ENCODE results near the gene ZNF474. TPM values are rescaled to one million over a fixed set of nuclear protein-coding genes. Genes with fewer than 3 reads are reported as not detected.
A peak's percentile ranks its signal among the peaks of the same experiment; 100 is the strongest.

ZNF474 gene
- total and polyA plus RNA-seq, 7 donors: 0.05 to 0.77 (median 0.16) TPM; not detected in 2

DNA sequence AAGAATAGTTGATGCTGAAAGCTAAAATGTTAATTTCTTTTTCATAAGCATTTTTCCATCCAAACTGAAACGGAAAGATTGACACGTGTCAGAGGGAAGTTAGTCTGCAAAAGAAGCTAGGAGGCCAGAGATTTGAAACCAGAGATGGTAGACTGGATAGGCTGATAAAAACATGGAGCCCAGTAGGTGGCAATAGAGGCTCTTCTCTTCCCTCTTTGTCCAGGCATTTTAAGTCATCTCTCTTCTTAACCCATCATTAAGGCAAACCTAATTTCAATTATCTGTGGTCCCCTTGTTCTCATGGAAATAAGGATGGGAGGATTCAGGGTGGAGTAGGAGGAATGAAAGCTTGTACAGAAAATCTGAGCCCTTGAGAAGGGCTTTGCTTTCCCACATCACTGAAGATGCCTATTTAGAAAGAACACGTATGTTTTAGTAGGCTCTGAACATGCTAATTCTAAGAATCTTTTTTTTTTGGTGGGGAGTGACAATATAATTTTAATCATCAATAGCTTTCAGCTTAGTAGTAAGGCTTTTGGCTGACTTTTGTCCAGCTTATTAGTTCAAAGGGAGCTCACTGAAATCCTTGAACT is 66.6 kb downstream of the ZNF474 start:
- Histone ChIP-seq H3K27ac (no peak overlapping the region), H3K9me3 (no peaks in the 10 kb centered on the region), H3K27me3 (ENCODE audit: insufficient read depth in 3 of 3, low read length in 2 of 3) (peaks cover 0 to 3% (median 0%) of the 10 kb centered on the region in 3 donors), H3K4me1 (no peaks in the 10 kb centered on the region), H3K4me3 (no peak overlapping the region), H3K36me3 (ENCODE audit: insufficient read depth in 1 of 2, low read depth in 1 of 2) (no peaks in the 10 kb centered on the region)
- TF ChIP-seq, protein P1, sequence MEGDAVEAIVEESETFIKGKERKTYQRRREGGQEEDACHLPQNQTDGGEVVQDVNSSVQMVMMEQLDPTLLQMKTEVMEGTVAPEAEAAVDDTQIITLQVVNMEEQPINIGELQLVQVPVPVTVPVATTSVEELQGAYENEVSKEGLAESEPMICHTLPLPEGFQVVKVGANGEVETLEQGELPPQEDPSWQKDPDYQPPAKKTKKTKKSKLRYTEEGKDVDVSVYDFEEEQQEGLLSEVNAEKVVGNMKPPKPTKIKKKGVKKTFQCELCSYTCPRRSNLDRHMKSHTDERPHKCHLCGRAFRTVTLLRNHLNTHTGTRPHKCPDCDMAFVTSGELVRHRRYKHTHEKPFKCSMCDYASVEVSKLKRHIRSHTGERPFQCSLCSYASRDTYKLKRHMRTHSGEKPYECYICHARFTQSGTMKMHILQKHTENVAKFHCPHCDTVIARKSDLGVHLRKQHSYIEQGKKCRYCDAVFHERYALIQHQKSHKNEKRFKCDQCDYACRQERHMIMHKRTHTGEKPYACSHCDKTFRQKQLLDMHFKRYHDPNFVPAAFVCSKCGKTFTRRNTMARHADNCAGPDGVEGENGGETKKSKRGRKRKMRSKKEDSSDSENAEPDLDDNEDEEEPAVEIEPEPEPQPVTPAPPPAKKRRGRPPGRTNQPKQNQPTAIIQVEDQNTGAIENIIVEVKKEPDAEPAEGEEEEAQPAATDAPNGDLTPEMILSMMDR (IDR thresholded peaks at IDR 0.05): peak; percentile 40
- ATAC-seq (no peak), DNase-seq (no peak)
- intact Hi-C loops (cut with DNase I): loop anchor here in 1 of 2 donors (10.0 kb wide), 1 partner anchor 219 kb away; no protein-coding TSS in a partner anchor
- WGBS, 3 donors: 22 to 26% (median 25%) methylated on average over 3 of the region's 3 CpGs

DNA sequence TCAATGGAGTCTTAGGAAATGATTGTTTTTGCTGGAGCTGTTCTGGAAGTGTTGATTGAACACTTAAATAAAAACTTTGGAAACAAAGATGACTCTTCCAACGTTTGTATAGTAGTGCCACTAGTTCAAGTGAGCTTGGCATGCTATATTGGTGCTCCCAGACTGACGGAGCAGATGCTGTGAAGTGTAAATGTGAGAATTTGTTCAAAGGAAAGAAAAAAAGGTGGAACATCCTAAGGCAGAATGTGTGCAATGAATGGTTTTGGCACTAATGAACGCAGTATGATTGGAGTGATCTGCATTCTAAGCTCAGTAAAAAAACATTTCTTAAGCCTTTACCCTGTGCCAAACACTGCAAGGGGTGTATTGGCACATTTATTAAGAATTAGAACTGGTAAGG is 69.8 kb downstream of the ZNF474 start:
- no peak for ATAC-seq
- intact Hi-C loops (cut with DNase I): loop anchor here in 1 of 2 donors (10.0 kb wide), 1 partner anchor 216 kb away; no protein-coding TSS in a partner anchor
- Histone ChIP-seq H3K27me3 (ENCODE audit: insufficient read depth in 3 of 3, low read length in 2 of 3) (peaks cover 0 to 3% (median 0%) of the 10 kb centered on the region in 3 donors), H3K27ac (no peak overlapping the region), H3K36me3 (ENCODE audit: insufficient read depth in 1 of 2, low read depth in 1 of 2) (no peaks in the 10 kb centered on the region), H3K4me1 (no peaks in the 10 kb centered on the region), H3K9me3 (no peaks in the 10 kb centered on the region), H3K4me3 (no peak overlapping the region)
- TF ChIP-seq, protein P1 (IDR thresholded peaks at IDR 0.05): no peak
- WGBS, 3 donors: 27 to 33% (median 32%) methylated on average over 3 of the region's 3 CpGs
- DNase-seq: no peak

DNA sequence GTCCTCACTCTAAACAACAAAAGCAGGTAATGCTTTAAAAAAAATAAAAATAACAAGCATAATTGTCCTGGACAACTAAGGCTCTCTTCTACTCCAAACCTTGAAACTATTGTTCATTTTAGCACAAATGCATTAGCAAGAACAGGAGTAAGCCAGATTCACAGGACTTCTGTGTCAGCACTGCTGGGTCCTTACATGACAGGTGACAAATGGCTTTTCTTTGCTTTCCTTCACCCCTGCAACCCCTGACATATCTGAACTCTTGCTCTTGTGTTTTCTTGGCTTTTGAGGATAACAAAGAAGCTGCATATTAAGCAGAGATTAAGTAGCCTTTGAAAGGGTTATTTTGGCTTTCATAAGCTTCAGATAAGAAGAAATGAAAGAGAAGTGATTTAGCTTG is 71.1 kb downstream of the ZNF474 start:
- no peak for ATAC-seq
- Histone ChIP-seq H3K36me3 (ENCODE audit: insufficient read depth in 1 of 2, low read depth in 1 of 2) (no peaks in the 10 kb centered on the region), H3K9me3 (no peaks in the 10 kb centered on the region), H3K27me3 (ENCODE audit: insufficient read depth in 3 of 3, low read length in 2 of 3) (peaks cover 0 to 6% (median 0%) of the 10 kb centered on the region in 3 donors), H3K4me1 (no peaks in the 10 kb centered on the region), H3K27ac (no peak overlapping the region), H3K4me3 (no peak overlapping the region)
- DNase-seq: no peak
- TF ChIP-seq, protein P1 (IDR thresholded peaks at IDR 0.05): no peak
- intact Hi-C loops (cut with DNase I): no loop called here

DNA sequence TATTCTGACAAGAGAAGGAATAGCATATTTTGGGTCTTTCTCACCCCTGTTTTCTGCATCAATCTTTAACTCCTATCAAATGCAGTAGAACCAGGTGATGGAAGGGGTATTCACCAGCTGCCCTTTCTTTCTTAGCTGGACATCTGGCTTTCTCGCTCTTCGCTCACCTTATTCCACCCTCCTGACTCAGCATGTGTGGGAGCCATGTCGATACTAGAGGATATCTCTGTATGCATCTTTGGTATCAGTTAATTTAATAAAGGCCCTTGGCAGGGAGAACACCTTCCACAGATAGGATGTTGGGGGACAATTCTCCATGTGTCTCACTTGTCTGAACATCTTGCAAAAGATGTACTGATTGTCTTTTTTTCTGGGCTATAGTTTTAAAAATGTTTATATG is 71.5 kb downstream of the ZNF474 start:
- DNase-seq (no peak), ATAC-seq (no peak)
- no peaks in the 10 kb centered on the region for H3K36me3 ChIP-seq (ENCODE audit: insufficient read depth in 1 of 2, low read depth in 1 of 2)
- TF ChIP-seq, protein P1 (IDR thresholded peaks at IDR 0.05): no peak
- no peaks in the 10 kb centered on the region for H3K9me3 ChIP-seq
- intact Hi-C loops (cut with DNase I): no loop called here
- 80 to 91% (median 87%) methylated on average over 3 of the region's 3 CpGs for WGBS, 3 donors
- H3K4me3 ChIP-seq: no peak overlapping the region
- peaks cover 0 to 6% (median 0%) of the 10 kb centered on the region in 3 donors for H3K27me3 ChIP-seq (ENCODE audit: insufficient read depth in 3 of 3, low read length in 2 of 3)
- no peaks in the 10 kb centered on the region for H3K4me1 ChIP-seq
- H3K27ac ChIP-seq: no peak overlapping the region

DNA sequence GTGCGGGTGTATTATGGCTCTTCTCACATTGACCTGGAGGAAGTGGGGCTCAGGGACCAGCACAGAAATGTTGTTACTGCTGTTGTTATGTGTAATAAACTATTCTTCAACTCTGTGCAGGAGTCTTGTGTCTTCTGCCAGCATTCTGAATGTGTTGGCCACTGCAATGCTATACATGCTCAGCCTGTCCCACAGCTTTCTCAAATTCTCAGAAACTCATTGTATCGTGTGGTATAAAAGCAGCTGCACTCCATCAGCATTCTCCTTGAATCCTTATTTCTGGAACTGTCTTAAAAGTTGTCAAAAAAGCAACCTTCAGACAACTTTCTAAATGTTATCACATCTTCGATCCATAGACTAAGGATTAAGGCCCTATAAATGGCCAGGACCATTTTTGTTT is 72.0 kb downstream of the ZNF474 start:
- TF ChIP-seq, protein P1 (IDR thresholded peaks at IDR 0.05): no peak
- 68 to 75% (median 72%) methylated on average over 3 of the region's 3 CpGs for WGBS, 3 donors
- no peaks in the 10 kb centered on the region for H3K36me3 ChIP-seq (ENCODE audit: insufficient read depth in 1 of 2, low read depth in 1 of 2)
- intact Hi-C loops (cut with DNase I): no loop called here
- no peaks in the 10 kb centered on the region for H3K9me3 ChIP-seq
- H3K27me3 ChIP-seq (ENCODE audit: insufficient read depth in 3 of 3, low read length in 2 of 3): peaks cover 0 to 6% (median 0%) of the 10 kb centered on the region in 3 donors
- no peaks in the 10 kb centered on the region for H3K4me1 ChIP-seq
- no peak overlapping the region for H3K27ac ChIP-seq
- no peak overlapping the region for H3K4me3 ChIP-seq
- ATAC-seq (no peak), DNase-seq (no peak)

Data from psoas muscle (tissue), 8 donors.